Measurements from ENCODE around the gene P2RY2.
A peak's percentile ranks its signal among the peaks of the same experiment; 100 is the strongest.
"Not testable (repeated sequence)": the region's sequence is repeated elsewhere in the genome, so short reads cannot be mapped to it uniquely, and the experiment has no call there.

P2RY2 gene

GRCh38 chr11:73227571-73228211 is 9.6 kb downstream of the P2RY2 start:
- DNase-seq (ENCODE audit: low read depth in 3 of 3) = no peak

- DNase-seq (ENCODE audit: low read depth in 3 of 3) = no peak
Observed at GRCh38 chr11:73228268-73229134, 10.4 kb downstream of the P2RY2 start.

- DNase-seq (ENCODE audit: low read depth in 3 of 3) = no peak
Observed at GRCh38 chr11:73229321-73229895, 11.3 kb downstream of the P2RY2 start.

GRCh38 chr11:73229896-73230875 is 12.1 kb downstream of the P2RY2 start:
- no peak for DNase-seq (ENCODE audit: low read depth in 3 of 3)

GRCh38 chr11:73230931-73231330 is 12.8 kb downstream of the P2RY2 start:
- DNase-seq (ENCODE audit: low read depth in 3 of 3) = no peak

- not testable (repeated sequence) for DNase-seq (ENCODE audit: low read depth in 3 of 3)
Observed at GRCh38 chr11:73232487-73232886, 14.4 kb downstream of the P2RY2 start.

GRCh38 chr11:73233211-73233610 is 15.1 kb downstream of the P2RY2 start:
- DNase-seq (ENCODE audit: low read depth in 3 of 3) = no peak

- DNase-seq (ENCODE audit: low read depth in 3 of 3) = no peak
Observed at GRCh38 chr11:73233692-73234470, 15.8 kb downstream of the P2RY2 start.

GRCh38 chr11:73234471-73235181 is 16.5 kb downstream of the P2RY2 start:
- no peak for DNase-seq (ENCODE audit: low read depth in 3 of 3)

GRCh38 chr11:73235236-73235786 is 17.2 kb downstream of the P2RY2 start:
- DNase-seq (ENCODE audit: low read depth in 3 of 3) = no peak

- DNase-seq (ENCODE audit: low read depth in 3 of 3) = no peak
Observed at GRCh38 chr11:73236205-73236765, 18.2 kb downstream of the P2RY2 start.

- peak in 1 of 3 experiments; percentile 23 for DNase-seq (ENCODE audit: low read depth in 3 of 3)
Observed at GRCh38 chr11:73236854-73237253, 18.8 kb downstream of the P2RY2 start.

GRCh38 chr11:73237471-73238290 is 19.6 kb downstream of the P2RY2 start:
- no peak for DNase-seq (ENCODE audit: low read depth in 3 of 3)

- no peak for DNase-seq (ENCODE audit: low read depth in 3 of 3)
Observed at GRCh38 chr11:73239111-73239521, 21.0 kb downstream of the P2RY2 start.

- DNase-seq (ENCODE audit: low read depth in 3 of 3) = no peak
Observed at GRCh38 chr11:73239571-73240189, 21.6 kb downstream of the P2RY2 start.

- no peak for DNase-seq (ENCODE audit: low read depth in 3 of 3)
Observed at GRCh38 chr11:73240190-73240781, 22.2 kb downstream of the P2RY2 start.

- DNase-seq (ENCODE audit: low read depth in 3 of 3) = no peak
Observed at GRCh38 chr11:73241300-73241699, 23.2 kb downstream of the P2RY2 start.

Measured in stimulated activated CD4-positive, alpha-beta T cell treated with anti-CD3 and anti-CD28 coated beads, TNF-alpha, amount 100 ng/mL, for 24 hours (primary cell).